ENCODE results near the gene SLC35F3.

The SLC35F3 gene

DNA sequence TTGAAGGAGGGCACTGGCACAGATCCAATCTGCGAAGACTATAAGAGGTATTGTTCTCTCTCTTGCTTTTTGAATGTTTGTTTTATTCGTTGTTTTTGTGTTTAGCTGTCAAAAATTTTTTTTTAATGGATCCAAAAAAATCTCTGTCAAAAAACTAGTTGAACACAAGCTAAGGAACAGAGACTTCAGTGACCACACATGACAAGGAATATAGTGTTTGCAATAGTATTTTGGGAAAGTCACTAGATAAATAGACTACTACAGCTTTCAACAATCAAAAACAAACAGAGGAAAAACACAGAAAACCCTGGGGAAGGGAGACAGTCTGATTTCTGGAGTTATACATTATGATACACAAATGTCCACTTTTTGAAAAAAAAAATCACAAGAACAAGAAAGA is 431.9 kb downstream of the SLC35F3 start:
- no peak overlapping the region for H2AFZ ChIP-seq (ENCODE audit: low read length)
- no peak overlapping the region for H2AK5ac ChIP-seq (ENCODE audit: low read depth, low read length)
- no peak overlapping the region for H4K91ac ChIP-seq (ENCODE audit: low read depth, low read length, poor library complexity)
- H3K23ac ChIP-seq (ENCODE audit: low read depth, low read length, poor library complexity) = no peak overlapping the region
- H3K18ac ChIP-seq (ENCODE audit: low read length) = no peak overlapping the region
- H3K27ac ChIP-seq (replicated peaks; ENCODE audit: low read length) = no peak overlapping the region
- H3K9me3 ChIP-seq (replicated peaks in 1 of 2; ENCODE audit: control insufficient read depth in 2 of 2, insufficient read depth in 1 of 2, low read depth in 1 of 2, low read length in 2 of 2) = no peaks in the 10 kb centered on the region
- no CpG with 5 or more reads among the region's 2 CpGs for WGBS, 2 donors (ENCODE audit: extremely low coverage in 2 of 2, insufficient read length in 2 of 2, insufficient replicate concordance in 1 of 2)
- no peaks in the 10 kb centered on the region for H3K27me3 ChIP-seq (ENCODE audit: control insufficient read depth in 3 of 3, insufficient read depth in 3 of 3, low read depth in 1 of 3, low read length in 3 of 3)
- H3K36me3 ChIP-seq (replicated peaks in 1 of 2; ENCODE audit: control insufficient read depth in 2 of 2, insufficient read depth in 2 of 2, low read length in 2 of 2) = no peaks in the 10 kb centered on the region
- H2BK120ac ChIP-seq (ENCODE audit: low read depth, low read length) = no peak overlapping the region
- H2BK15ac ChIP-seq (ENCODE audit: low read length) = no peak overlapping the region
- H3K4me1 ChIP-seq (ENCODE audit: control insufficient read depth in 2 of 2, insufficient read depth in 1 of 2, low read depth in 1 of 2, low read length in 2 of 2) = no peaks in the 10 kb centered on the region
- no peak overlapping the region for H3K4me3 ChIP-seq (ENCODE audit: low read length in 2 of 2)
- H3K4me2 ChIP-seq (ENCODE audit: insufficient read depth, low read length, poor library complexity, severe bottlenecking) = no peak overlapping the region
- H2BK5ac ChIP-seq (ENCODE audit: low read length) = no peak overlapping the region
- no peak overlapping the region for H3K14ac ChIP-seq (ENCODE audit: low read length)
- no peak overlapping the region for H3K9ac ChIP-seq (ENCODE audit: low read depth, low read length, poor library complexity)
- H3K4ac ChIP-seq (ENCODE audit: low read length) = no peak overlapping the region
- no peak overlapping the region for H2BK12ac ChIP-seq (ENCODE audit: low read length)
- no peaks in the 10 kb centered on the region for H3K79me1 ChIP-seq (ENCODE audit: low read depth, low read length)
- H4K8ac ChIP-seq (ENCODE audit: low read depth, low read length) = no peak overlapping the region
- no peak for DNase-seq (ENCODE audit: low spot score)

DNA sequence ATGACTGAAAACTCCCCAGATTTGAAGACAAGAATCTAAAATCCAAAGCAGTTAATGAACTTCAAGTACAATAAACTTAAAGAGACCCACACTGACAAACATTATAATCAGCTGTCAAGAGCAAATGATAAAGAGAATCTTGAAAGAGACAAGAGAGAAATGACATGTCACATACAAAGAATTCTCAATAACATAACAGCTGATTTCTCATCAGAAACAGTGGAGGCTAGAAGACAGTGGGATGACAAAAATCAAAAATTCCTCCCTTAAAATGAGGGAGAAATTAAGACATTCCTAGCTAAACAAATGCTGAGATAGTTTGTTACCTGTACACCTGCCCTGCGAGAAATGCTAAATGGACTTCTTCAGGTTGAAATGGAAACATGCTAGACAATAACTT is 432.8 kb downstream of the SLC35F3 start:
- Histone ChIP-seq H3K4me3 (ENCODE audit: low read length in 2 of 2) (no peak overlapping the region), H3K27me3 (ENCODE audit: control insufficient read depth in 3 of 3, insufficient read depth in 3 of 3, low read depth in 1 of 3, low read length in 3 of 3) (no peaks in the 10 kb centered on the region), H3K4ac (ENCODE audit: low read length) (no peak overlapping the region), H4K91ac (ENCODE audit: low read depth, low read length, poor library complexity) (no peak overlapping the region), H2BK120ac (ENCODE audit: low read depth, low read length) (no peak overlapping the region), H3K9me3 (replicated peaks in 1 of 2; ENCODE audit: control insufficient read depth in 2 of 2, insufficient read depth in 1 of 2, low read depth in 1 of 2, low read length in 2 of 2) (no peaks in the 10 kb centered on the region), H2AK5ac (ENCODE audit: low read depth, low read length) (no peak overlapping the region), H3K27ac (replicated peaks; ENCODE audit: low read length) (no peak overlapping the region), H2AFZ (ENCODE audit: low read length) (no peak overlapping the region), H3K36me3 (replicated peaks in 1 of 2; ENCODE audit: control insufficient read depth in 2 of 2, insufficient read depth in 2 of 2, low read length in 2 of 2) (no peaks in the 10 kb centered on the region), H3K23ac (ENCODE audit: low read depth, low read length, poor library complexity) (no peak overlapping the region), H2BK12ac (ENCODE audit: low read length) (no peak overlapping the region), H2BK15ac (ENCODE audit: low read length) (no peak overlapping the region), H3K4me2 (ENCODE audit: insufficient read depth, low read length, poor library complexity, severe bottlenecking) (no peak overlapping the region), H4K8ac (ENCODE audit: low read depth, low read length) (no peak overlapping the region), H3K14ac (ENCODE audit: low read length) (no peak overlapping the region), H3K9ac (ENCODE audit: low read depth, low read length, poor library complexity) (no peak overlapping the region), H3K18ac (ENCODE audit: low read length) (no peak overlapping the region), H3K4me1 (ENCODE audit: control insufficient read depth in 2 of 2, insufficient read depth in 1 of 2, low read depth in 1 of 2, low read length in 2 of 2) (no peaks in the 10 kb centered on the region), H2BK5ac (ENCODE audit: low read length) (no peak overlapping the region), H3K79me1 (ENCODE audit: low read depth, low read length) (no peaks in the 10 kb centered on the region)
- no CpG with 5 or more reads among the region's 1 CpG for WGBS, 2 donors (ENCODE audit: extremely low coverage in 2 of 2, insufficient read length in 2 of 2, insufficient replicate concordance in 1 of 2)
- no peak for DNase-seq (ENCODE audit: low spot score)

DNA sequence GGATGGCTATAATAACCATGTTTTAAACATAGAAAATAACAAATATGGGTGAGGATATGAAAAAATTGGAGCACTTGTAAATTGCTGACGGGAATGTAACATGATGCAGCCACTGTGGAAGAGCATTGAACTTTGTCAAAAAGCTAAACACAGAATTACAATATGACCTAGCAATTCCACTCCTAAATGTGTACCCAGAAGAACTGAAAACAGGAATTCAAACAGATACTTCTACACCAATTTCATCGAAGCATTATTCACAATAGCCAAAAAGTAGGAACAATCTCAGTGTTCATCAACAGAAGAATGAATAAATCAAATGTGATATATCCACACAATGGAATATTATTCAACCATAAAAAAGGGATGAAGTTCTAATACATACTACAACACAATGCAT is 436.1 kb downstream of the SLC35F3 start:
- WGBS, 2 donors (ENCODE audit: extremely low coverage in 2 of 2, insufficient read length in 2 of 2, insufficient replicate concordance in 1 of 2) = no CpG with 5 or more reads among the region's 2 CpGs
- Histone ChIP-seq H3K27me3 (ENCODE audit: control insufficient read depth in 3 of 3, insufficient read depth in 3 of 3, low read depth in 1 of 3, low read length in 3 of 3) (peaks cover 0 to 2% (median 0%) of the 10 kb centered on the region in 3 experiments), H3K9ac (ENCODE audit: low read depth, low read length, poor library complexity) (no peak overlapping the region)

DNA sequence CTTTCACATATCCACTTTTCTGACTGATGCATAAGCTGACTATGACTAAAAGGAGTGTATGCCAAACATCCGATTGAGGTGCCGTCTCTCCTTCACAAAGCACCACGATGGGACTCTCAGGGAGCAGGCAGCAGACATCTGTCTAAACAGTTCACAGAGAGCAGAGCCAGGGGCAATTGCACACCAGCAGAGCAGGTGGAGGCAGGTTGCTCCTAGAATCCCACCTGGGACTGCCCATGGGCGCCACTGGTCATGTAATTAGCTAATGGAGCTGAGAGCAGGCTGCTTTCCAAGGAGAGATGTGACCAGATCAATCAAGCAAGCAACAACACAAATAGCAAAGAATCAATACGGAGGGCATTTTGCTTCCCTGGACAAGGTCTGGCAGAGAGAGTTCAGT is 438.3 kb downstream of the SLC35F3 start:
- no peaks in the 10 kb centered on the region for H3K9me3 ChIP-seq (replicated peaks in 1 of 2; ENCODE audit: control insufficient read depth in 2 of 2, insufficient read depth in 1 of 2, low read depth in 1 of 2, low read length in 2 of 2)
- no peak overlapping the region for H2BK5ac ChIP-seq (ENCODE audit: low read length)
- no peaks in the 10 kb centered on the region for H3K79me1 ChIP-seq (ENCODE audit: low read depth, low read length)
- H4K91ac ChIP-seq (ENCODE audit: low read depth, low read length, poor library complexity) = no peak overlapping the region
- H4K8ac ChIP-seq (ENCODE audit: low read depth, low read length) = no peak overlapping the region
- no peak for DNase-seq (ENCODE audit: low spot score)
- no CpG with 5 or more reads among the region's 5 CpGs for WGBS, 2 donors (ENCODE audit: extremely low coverage in 2 of 2, insufficient read length in 2 of 2, insufficient replicate concordance in 1 of 2)
- no peak overlapping the region for H3K9ac ChIP-seq (ENCODE audit: low read depth, low read length, poor library complexity)
- no peak overlapping the region for H2AK5ac ChIP-seq (ENCODE audit: low read depth, low read length)
- H2BK15ac ChIP-seq (ENCODE audit: low read length) = no peak overlapping the region
- H3K27me3 ChIP-seq (ENCODE audit: control insufficient read depth in 3 of 3, insufficient read depth in 3 of 3, low read depth in 1 of 3, low read length in 3 of 3) = peaks cover 0 to 2% (median 0%) of the 10 kb centered on the region in 3 experiments
- no peak overlapping the region for H3K27ac ChIP-seq (replicated peaks; ENCODE audit: low read length)
- no peak overlapping the region for H2BK120ac ChIP-seq (ENCODE audit: low read depth, low read length)
- no peak overlapping the region for H3K4me2 ChIP-seq (ENCODE audit: insufficient read depth, low read length, poor library complexity, severe bottlenecking)
- H3K4ac ChIP-seq (ENCODE audit: low read length) = no peak overlapping the region
- H3K23ac ChIP-seq (ENCODE audit: low read depth, low read length, poor library complexity) = no peak overlapping the region
- no peak overlapping the region for H3K18ac ChIP-seq (ENCODE audit: low read length)
- no peaks in the 10 kb centered on the region for H3K36me3 ChIP-seq (replicated peaks in 1 of 2; ENCODE audit: control insufficient read depth in 2 of 2, insufficient read depth in 2 of 2, low read length in 2 of 2)
- no peak overlapping the region for H2BK12ac ChIP-seq (ENCODE audit: low read length)
- H3K14ac ChIP-seq (ENCODE audit: low read length) = no peak overlapping the region
- H3K4me3 ChIP-seq (ENCODE audit: low read length in 2 of 2) = no peak overlapping the region
- H2AFZ ChIP-seq (ENCODE audit: low read length) = no peak overlapping the region
- H3K4me1 ChIP-seq (ENCODE audit: control insufficient read depth in 2 of 2, insufficient read depth in 1 of 2, low read depth in 1 of 2, low read length in 2 of 2) = no peaks in the 10 kb centered on the region

More for the DNA sequence above, 436.1 kb downstream of the SLC35F3 start:
- no peaks in the 10 kb centered on the region for H3K9me3 ChIP-seq (replicated peaks in 1 of 2; ENCODE audit: control insufficient read depth in 2 of 2, insufficient read depth in 1 of 2, low read depth in 1 of 2, low read length in 2 of 2)
- H3K4me2 ChIP-seq (ENCODE audit: insufficient read depth, low read length, poor library complexity, severe bottlenecking) = no peak overlapping the region
- H4K91ac ChIP-seq (ENCODE audit: low read depth, low read length, poor library complexity) = no peak overlapping the region
- no peak overlapping the region for H3K4ac ChIP-seq (ENCODE audit: low read length)
- no peaks in the 10 kb centered on the region for H3K4me1 ChIP-seq (ENCODE audit: control insufficient read depth in 2 of 2, insufficient read depth in 1 of 2, low read depth in 1 of 2, low read length in 2 of 2)
- H2AFZ ChIP-seq (ENCODE audit: low read length) = no peak overlapping the region
- no peak overlapping the region for H3K4me3 ChIP-seq (ENCODE audit: low read length in 2 of 2)
- no peak for DNase-seq (ENCODE audit: low spot score)
- no peaks in the 10 kb centered on the region for H3K79me1 ChIP-seq (ENCODE audit: low read depth, low read length)
- no peak overlapping the region for H4K8ac ChIP-seq (ENCODE audit: low read depth, low read length)
- H3K36me3 ChIP-seq (replicated peaks in 1 of 2; ENCODE audit: control insufficient read depth in 2 of 2, insufficient read depth in 2 of 2, low read length in 2 of 2) = no peaks in the 10 kb centered on the region
- H3K14ac ChIP-seq (ENCODE audit: low read length) = no peak overlapping the region
- H3K27ac ChIP-seq (replicated peaks; ENCODE audit: low read length) = no peak overlapping the region
- no peak overlapping the region for H2BK120ac ChIP-seq (ENCODE audit: low read depth, low read length)
- no peak overlapping the region for H3K23ac ChIP-seq (ENCODE audit: low read depth, low read length, poor library complexity)
- no peak overlapping the region for H2AK5ac ChIP-seq (ENCODE audit: low read depth, low read length)
- no peak overlapping the region for H3K18ac ChIP-seq (ENCODE audit: low read length)
- H2BK15ac ChIP-seq (ENCODE audit: low read length) = no peak overlapping the region
- H2BK5ac ChIP-seq (ENCODE audit: low read length) = no peak overlapping the region
- H2BK12ac ChIP-seq (ENCODE audit: low read length) = no peak overlapping the region

Measured in neuronal stem cell (in vitro differentiated cells).